HG03196 (cell line): ENCODE results near the gene NFKBIL1.
A peak's percentile ranks its signal among the peaks of the same experiment; 100 is the strongest.
"Not testable (repeated sequence)": the region's sequence is repeated elsewhere in the genome, so short reads cannot be mapped to it uniquely, and the experiment has no call there.

Experiments
- ATAC-seq: cut with Tn5 transposase; IDR thresholded peaks from one replicate; pipeline ENCODE4 v1.9.1; 2021; ENCODE audit not compliant: unreplicated experiment

Gene NFKBIL1

GRCh38 chr6:31580438-31580740, 33.0 kb downstream of the NFKBIL1 start:
- no peak for ATAC-seq

- peak; percentile 56 for ATAC-seq
Observed at GRCh38 chr6:31580807-31581433, 33.5 kb downstream of the NFKBIL1 start.

- ATAC-seq = no peak
Observed at GRCh38 chr6:31581434-31582229, 34.2 kb downstream of the NFKBIL1 start.

GRCh38 chr6:31582230-31582643, 34.8 kb downstream of the NFKBIL1 start, which contains the start of gene LTB:
TSS of gene LTB (minus strand) at chr6:31582424. CDS start at chr6:31582417, 7 bp downstream.
- ATAC-seq = no peak

- ATAC-seq = no peak
Observed at GRCh38 chr6:31585491-31585890, 38.1 kb downstream of the NFKBIL1 start.

GRCh38 chr6:31586008-31586407, 38.6 kb downstream of the NFKBIL1 start, which contains the start of gene LST1:
TSS of gene LST1 (plus strand) at chr6:31586277. CDS start at chr6:31587300, 1,023 bp downstream.
- ATAC-seq = no peak

- no peak for ATAC-seq
Observed at GRCh38 chr6:31586599-31587281, 39.3 kb downstream of the NFKBIL1 start.

GRCh38 chr6:31587791-31588777, 40.7 kb downstream of the NFKBIL1 start:
- no peak for ATAC-seq

- ATAC-seq = no peak
Observed at GRCh38 chr6:31588871-31589650, 41.7 kb downstream of the NFKBIL1 start.

- ATAC-seq = not testable (repeated sequence)
Observed at GRCh38 chr6:31590691-31591090, 43.3 kb downstream of the NFKBIL1 start.

- no peak for ATAC-seq
Observed at GRCh38 chr6:31592396-31592771, 45.0 kb downstream of the NFKBIL1 start.

GRCh38 chr6:31597006-31597405, 49.6 kb downstream of the NFKBIL1 start:
- ATAC-seq = no peak

GRCh38 chr6:31607317-31607716, 59.9 kb downstream of the NFKBIL1 start:
- no peak for ATAC-seq
